HEK293T (cell line): Measurements from ENCODE around the gene SRD5A1.

ENCODE experiments used
- BHLHE40 ChIP-seq: fragments of 450-650 bp; IDR thresholded peaks from 2 replicates; pipeline ENCODE4 v1.6.1; 2016; ENCODE audit warnings: mild to moderate bottlenecking, moderate library complexity, borderline replicate concordance
- CTBP1 ChIP-seq: fragments of 450-650 bp; IDR thresholded peaks from 2 replicates; pipeline ENCODE4 v1.6.1; 2016; ENCODE audit warnings: borderline replicate concordance
- ELF4 ChIP-seq: fragments of 450-650 bp; IDR thresholded peaks from 2 replicates; pipeline ENCODE4 v1.6.1; 2017; ENCODE audit warnings: antibody characterized with exemption
- FOXA1 ChIP-seq: fragments of 450-650 bp; IDR thresholded peaks from 2 replicates; pipeline ENCODE4 v1.6.1; 2016; ENCODE audit warnings: mild to moderate bottlenecking
- FOXK2 ChIP-seq: fragments of 450-650 bp; IDR thresholded peaks from 2 replicates; pipeline ENCODE4 v1.6.1; 2016; ENCODE audit warnings: mild to moderate bottlenecking
- FOXM1 ChIP-seq: fragments of 450-650 bp; IDR thresholded peaks from 2 replicates; pipeline ENCODE4 v1.6.1; 2017; ENCODE audit warnings: mild to moderate bottlenecking, borderline replicate concordance
- HDGF ChIP-seq: fragments of 450-650 bp; IDR thresholded peaks from 2 replicates; pipeline ENCODE4 v1.6.1; 2017; ENCODE audit warnings: antibody characterized with exemption, borderline replicate concordance
- LEF1 ChIP-seq: fragments of 450-650 bp; IDR thresholded peaks from 2 replicates; pipeline ENCODE4 v1.6.1; 2017; ENCODE audit warnings: mild to moderate bottlenecking, borderline replicate concordance
- NFRKB ChIP-seq: fragments of 450-650 bp; IDR thresholded peaks from 2 replicates; pipeline ENCODE4 v1.6.1; 2016; ENCODE audit warnings: mild to moderate bottlenecking, moderate library complexity
- SP1 ChIP-seq: fragments of 450-650 bp; IDR thresholded peaks from 2 replicates; pipeline ENCODE4 v1.6.1; 2017
- SUZ12 ChIP-seq: fragments of 450-650 bp; IDR thresholded peaks from 2 replicates; pipeline ENCODE4 v1.6.1; 2016; ENCODE audit warnings: mild to moderate bottlenecking
- TARDBP ChIP-seq: fragments of 450-650 bp; IDR thresholded peaks from 2 replicates; pipeline ENCODE4 v1.6.1; 2016
- ZNF384 ChIP-seq: fragments of 450-650 bp; IDR thresholded peaks from 2 replicates; pipeline ENCODE4 v1.6.1; 2016
- TF ChIP-seq, protein P1 (sequence below): fragments of 450-650 bp; IDR thresholded peaks from 2 replicates; pipeline ENCODE4 v1.6.1; 2016

DNA sequence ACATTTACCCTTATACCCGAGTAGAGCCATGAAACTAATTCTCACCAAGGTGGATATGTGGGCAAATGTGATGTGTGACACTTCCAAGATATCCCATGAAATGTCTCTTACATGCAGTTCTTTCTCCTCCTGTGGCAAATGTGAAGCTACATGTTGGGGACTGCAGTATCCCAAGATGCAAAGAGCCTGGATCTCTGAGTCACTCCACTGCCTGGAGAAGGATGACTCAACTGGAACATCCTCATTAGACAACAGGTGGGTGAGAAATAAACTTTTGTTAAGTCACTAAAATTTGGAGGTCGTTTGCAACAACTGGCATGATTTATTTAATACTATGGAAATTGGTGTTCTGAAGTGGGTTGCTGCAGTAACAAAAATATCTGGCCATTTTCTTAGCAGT lies 43.5 kb downstream of the SRD5A1 start:
- TF ChIP-seq TARDBP (no peak), CTBP1 (no peak), FOXK2 (no peak), HDGF (no peak), SUZ12 (no peak), ELF4 (no peak), ZNF384 (no peak), FOXM1 (no peak), SP1 (no peak), FOXA1 (no peak), BHLHE40 (no peak), LEF1 (no peak), NFRKB (no peak)
- TF ChIP-seq, protein P1, sequence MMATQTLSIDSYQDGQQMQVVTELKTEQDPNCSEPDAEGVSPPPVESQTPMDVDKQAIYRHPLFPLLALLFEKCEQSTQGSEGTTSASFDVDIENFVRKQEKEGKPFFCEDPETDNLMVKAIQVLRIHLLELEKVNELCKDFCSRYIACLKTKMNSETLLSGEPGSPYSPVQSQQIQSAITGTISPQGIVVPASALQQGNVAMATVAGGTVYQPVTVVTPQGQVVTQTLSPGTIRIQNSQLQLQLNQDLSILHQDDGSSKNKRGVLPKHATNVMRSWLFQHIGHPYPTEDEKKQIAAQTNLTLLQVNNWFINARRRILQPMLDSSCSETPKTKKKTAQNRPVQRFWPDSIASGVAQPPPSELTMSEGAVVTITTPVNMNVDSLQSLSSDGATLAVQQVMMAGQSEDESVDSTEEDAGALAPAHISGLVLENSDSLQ = no peak
